Renal pelvis (tissue), 12 donors: ENCODE results near the gene GOLGA6L24. TPM values are rescaled to one million over a fixed set of nuclear protein-coding genes. Genes with fewer than 3 reads are reported as not detected.
"Not testable (repeated sequence)": the region's sequence is repeated elsewhere in the genome, so short reads cannot be mapped to it uniquely, and the experiment has no call there.

Experiments used
- DNase-seq: peaks from one replicate; pipeline ENCODE4 v3.0.0-alpha.2; 2013
- long read RNA-seq, 16 experiments: transcript quantifications; one replicate each; lab custom pipeline, GENCODE V29; 2026
- polyA plus RNA-seq, 3 donors: library from polyadenylated mRNA; unstranded; fragments of 120-200 nt; gene quantifications; one replicate each; pipeline ENCODE4 v1.2.1, GENCODE V29; 2013; ENCODE audit not compliant: insufficient read length in 3 of 3

The GOLGA6L24 gene, protein sequence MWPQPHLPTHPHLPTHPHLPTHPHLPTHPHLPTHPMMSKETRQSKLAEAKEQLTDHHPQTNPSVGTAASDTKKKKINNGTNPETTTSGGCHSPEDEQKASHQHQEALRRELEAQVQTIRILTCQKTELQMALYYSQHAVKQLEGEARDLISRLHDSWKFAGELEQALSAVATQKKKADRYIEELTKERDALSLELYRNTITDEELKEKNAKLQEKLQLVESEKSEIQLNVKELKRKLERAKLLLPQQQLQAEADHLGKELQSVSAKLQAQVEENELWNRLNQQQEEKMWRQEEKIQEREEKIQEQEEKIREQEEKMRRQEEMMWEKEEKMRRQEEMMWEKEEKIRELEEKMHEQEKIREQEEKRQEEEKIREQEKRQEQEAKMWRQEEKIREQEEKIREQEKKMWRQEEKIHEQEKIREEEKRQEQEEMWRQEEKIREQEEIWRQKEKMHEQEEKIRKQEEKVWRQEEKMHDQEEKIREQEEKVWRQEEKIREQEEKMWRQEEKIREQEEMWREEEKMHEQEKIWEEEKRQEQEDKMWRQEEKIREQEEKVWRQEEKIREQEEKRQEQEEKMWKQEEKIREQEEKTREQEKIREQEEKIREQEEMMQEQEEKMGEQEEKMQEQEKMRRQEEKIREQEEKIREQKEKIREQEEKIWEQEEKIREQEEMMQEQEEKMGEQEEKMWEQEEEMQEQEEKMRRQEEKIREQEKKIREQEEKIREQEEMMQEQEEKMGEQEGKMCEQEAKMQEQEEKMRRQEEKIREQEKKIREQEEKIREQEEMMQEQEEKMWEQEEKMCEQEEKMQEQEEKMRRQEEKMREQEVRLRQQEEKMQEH
- not detected for polyA plus RNA-seq
- long read RNA-seq, donor 1 = 0 reads
- long read RNA-seq, donor 2 = 0 reads
- long read RNA-seq, donor 3 = 0 reads
- long read RNA-seq, donor 4 = 0 reads
- long read RNA-seq, donor 5 = 0 reads
- long read RNA-seq, donor 6 = 0 reads
- long read RNA-seq, donor 7 = 0 reads
- long read RNA-seq, donor 8 = 0 reads
- long read RNA-seq, donor 9 = 0 reads
- long read RNA-seq, donor 10 = 0 reads
- long read RNA-seq, donor 11 = 0 reads
- long read RNA-seq, donor 12 = 0 reads
- long read RNA-seq, donor 13 = 0 reads
- long read RNA-seq, donor 14 = 0 reads
- long read RNA-seq, donor 15 = 0 reads
- long read RNA-seq, donor 16 = 0 reads

DNA sequence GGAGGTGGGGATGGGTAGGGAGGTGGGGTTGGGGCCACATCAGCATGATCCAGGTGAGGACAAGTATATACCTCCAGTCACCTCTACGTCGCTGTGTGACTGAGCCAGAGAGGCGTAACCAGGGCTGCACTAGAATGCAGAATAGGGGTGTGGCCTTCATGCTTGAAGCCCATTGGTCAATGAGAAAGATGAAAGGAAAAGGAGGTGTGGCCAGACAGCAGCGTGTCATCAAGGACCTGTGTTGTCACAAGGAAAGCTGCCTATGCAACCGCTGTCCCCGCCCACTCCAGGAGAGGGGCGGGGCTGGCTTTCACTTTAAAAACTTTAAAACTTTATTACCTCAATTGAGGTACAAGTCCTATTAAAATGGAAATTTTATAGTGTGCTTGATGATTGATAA lies at the start of gene GOLGA6L24:
TSS of gene GOLGA6L24 (minus strand) at position 101 of the 400 bp plus-strand sequence. CDS start at position 40, 61 bp downstream.
- not testable (repeated sequence) for DNase-seq

DNA sequence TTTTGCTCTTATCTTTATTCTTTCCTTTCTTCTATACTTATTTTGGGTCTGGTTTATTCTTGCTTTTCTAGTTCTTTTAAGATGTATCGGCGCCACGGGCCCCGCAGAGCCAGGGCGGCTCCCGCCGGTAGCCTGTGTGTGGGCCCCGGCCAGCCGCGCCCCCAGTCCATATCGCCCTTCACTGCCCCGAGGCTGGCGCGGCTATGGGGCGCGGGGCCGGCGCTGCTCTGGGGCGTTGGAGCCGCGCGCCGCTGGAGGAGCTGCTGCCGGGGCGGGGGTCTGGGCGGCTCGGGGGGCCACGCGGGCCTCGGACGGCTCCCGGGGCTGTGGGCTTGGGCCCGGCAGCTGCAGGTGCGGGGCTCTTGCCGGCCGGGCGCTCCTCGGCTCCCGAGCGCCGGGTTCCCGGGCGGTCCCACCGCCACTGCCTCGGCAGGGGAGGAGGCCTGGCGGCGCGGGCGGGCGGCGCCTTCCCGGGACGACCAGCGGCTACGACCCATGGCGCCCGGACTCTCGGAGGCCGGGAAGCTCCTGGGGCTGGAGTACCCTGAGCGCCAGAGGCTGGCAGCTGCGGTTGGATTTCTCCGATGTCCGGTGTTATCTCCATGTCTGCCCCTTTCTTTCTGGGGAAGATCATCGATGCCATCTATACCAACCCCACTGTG lies 45.0 kb upstream of the GOLGA6L24 start:
- DNase-seq = not testable (repeated sequence)

DNA sequence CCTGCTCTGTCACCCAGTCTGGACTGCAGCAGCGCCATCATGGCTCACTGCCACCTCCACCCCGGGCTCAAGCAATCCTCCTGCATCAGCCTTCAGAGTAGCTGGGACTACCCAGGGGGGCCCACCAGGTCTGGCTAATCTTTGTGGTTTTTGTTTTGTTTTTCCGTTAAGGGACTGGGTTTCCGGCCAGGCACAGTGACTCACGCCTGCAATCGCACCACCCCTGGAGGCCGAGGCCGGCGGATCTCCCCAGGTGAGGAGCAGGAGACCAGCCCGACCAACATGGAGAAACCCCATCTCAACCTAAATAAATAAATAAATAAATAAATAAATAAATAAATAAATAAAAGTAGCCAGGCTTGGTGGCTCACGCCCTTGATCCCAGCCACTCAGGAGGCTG lies 38.1 kb upstream of the GOLGA6L24 start:
- DNase-seq = not testable (repeated sequence)

- DNase-seq = not testable (repeated sequence)
Observed at GRCh38 chr15:28380053-28380452, 22.2 kb upstream of the GOLGA6L24 start.

DNA sequence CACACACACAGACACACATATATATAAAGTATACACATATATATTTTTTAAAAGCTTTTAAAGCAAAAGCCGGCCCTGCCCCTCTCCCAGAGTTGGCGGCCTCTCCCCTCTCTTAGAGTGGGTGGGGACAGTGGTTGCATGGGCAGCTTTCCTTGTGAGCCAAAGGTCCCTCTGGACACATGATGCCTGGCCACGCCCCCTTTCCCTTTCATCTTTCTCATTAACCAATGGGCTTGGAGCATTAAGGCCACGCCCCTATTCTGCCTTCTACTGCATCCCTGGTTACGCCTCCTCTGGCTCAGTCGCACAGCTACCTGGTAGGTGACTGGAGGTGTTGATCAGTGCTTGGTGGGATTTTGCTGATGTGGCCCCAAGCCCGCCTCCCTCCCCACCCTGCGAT lies 20.5 kb upstream of the GOLGA6L24 start, which contains the start of gene GOLGA8F:
TSS of gene GOLGA8F (plus strand) at position 301 of the 400 bp plus-strand sequence. CDS start at position 399, 98 bp downstream.
- DNase-seq = not testable (repeated sequence)

GRCh38 chr15:28365502-28365901 lies 7.6 kb upstream of the GOLGA6L24 start:
- DNase-seq = not testable (repeated sequence)

DNA sequence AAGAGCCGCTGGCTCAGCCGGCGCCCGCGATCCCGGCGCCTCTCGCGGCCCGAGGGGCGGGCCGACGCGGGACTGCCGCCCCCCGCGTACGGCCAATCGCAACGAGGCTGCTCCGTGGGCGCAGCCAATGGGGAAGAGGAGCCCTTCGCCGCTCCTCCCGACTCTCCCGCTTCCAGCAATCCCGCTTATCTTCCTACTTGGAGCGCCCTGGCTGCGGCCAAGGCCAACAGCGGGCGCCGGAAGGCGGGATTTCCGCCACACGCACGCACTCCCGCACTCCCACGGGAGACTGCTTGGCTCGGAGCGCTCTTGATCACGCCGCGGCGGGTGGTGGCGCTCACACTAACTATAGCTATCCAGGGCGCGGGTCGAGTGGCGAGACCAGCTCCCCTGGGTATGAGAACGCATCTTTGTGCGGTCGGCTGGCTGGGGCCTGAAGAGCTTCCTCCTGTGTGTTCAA lies 35.7 kb downstream of the GOLGA6L24 start, which contains the start of gene HERC2:
TSS of gene HERC2 (minus strand) at position 51 of the 460 bp plus-strand sequence. CDS start 746 bp downstream, outside the sequence.
- not testable (repeated sequence) for DNase-seq

DNA sequence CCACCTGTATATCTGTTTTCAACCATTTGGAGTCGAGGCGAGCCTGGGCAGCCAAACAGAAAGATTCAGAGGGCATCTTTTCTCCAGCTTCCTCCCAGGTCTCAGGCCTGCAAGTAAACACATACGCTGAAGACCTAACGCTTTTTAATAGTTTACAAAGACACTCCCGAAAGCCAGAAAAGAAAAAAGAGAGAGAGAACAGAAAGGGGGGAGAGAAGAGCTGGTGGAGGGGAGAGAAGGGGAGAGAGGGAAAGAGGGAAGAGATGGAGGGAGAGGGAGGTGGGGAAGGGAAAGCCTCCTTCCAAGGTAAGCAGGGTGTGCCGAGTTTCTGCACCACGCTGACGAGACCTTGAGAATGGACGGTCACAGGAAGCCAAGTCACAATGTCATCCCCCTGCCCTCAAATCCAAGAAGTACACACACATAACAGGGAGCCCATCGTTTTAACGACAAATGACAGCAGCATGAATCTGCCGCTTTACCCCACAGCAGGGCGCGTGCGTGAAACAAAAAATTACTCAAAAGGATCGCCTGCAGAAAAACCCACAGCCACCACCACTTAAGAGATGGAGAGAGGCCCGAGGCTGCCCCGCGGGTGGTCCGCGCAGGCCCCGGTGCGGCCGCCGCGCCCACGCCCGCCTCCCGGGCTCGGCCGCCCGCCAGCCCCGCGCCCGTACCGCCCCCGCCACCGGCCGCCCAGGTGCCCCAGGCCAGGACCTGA lies 36.4 kb downstream of the GOLGA6L24 start:
- DNase-seq = not testable (repeated sequence)

DNA sequence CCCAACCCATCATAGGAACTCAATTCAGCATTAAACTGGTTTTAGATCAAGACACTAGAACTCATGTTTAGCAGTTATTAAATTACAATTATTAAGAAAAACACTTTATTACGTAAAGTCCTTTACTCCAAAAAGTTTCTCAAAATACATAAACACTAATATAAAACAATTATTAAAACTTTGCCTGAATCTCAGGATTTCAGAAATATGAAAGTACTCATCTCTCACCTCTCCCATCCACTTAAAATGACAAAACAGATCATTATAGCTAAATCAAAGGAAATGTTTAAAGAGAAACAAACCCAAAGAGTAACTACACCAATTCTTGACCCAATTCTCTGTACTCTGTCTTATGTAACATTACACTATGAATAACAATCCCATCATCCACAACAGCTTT lies 38.2 kb downstream of the GOLGA6L24 start:
- not testable (repeated sequence) for DNase-seq

DNA sequence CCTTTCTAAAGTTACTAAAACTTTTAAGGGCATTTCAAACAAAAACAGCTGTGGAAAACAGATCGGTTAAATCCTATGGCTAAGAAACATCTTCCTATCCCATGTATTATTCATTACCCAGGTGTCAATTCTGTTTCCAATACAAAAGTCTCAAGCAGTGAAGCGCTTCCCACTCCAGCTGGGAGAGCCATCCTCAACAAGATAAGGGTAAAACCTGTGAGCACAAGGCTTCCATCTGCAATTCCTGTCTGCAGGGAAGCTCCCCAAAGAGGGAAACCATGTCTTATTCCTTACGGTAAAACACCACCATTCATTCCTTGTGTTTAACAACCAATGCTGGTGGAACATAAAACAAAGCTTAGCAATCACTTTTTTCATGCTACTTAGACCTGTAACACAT lies 39.1 kb downstream of the GOLGA6L24 start:
- DNase-seq = not testable (repeated sequence)

DNA sequence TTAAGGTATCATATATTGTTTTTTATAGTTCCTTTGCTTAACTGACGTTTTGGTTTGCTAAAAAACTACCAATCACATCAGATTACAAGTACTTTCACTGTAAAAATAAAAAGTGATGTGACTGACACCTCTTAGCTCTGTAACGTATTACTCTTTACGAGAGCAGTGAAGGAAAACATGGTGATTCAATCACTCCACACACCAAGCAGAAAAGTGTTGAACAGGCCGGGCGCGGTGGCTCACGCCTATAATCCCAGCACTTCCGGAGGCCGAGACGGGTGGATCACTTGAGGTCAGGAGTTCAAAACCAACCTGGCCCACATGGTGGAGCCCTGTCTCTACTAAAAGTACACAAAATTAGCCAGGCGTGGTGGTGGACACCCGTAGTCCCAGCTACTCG lies 39.8 kb downstream of the GOLGA6L24 start:
- not testable (repeated sequence) for DNase-seq

DNA sequence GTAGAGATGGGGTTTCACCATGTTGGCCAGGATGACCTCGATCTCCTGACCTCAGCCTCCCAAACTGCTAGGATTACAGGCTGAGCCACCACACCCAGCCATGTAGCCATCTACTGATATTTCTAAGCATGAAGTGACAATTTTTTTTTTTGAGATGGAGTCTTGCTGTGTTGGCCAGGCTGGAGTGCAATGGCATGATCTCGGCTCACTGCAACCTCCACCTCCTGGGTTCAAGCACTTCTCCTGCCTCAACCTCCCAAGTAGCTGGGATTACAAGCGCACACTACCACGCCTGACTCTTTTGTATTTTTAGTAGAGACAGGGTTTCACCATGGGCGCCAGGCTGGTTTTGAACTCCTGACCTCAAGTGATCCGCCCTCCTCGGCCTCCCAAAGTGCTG lies 40.9 kb downstream of the GOLGA6L24 start:
- not testable (repeated sequence) for DNase-seq

DNA sequence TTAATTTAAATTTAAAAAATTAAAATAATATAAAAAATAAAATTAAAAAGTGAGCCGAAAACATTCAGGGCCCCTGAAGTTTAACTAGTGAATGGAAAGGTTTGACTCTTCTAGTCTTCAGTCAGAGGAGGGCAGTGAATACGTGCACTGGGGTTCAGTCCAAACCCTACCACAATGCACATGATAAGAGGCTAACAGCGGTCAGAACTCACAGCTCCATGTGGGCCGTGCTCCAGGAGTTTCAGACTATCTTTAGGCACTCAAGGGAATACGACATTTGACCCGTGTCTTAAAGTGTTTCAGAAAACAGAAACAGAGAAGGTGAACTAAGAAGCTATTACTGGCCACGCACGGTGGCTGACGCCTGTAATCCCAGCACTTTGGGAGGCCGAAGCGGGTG lies 47.4 kb downstream of the GOLGA6L24 start:
- DNase-seq = not testable (repeated sequence)

- not testable (repeated sequence) for DNase-seq
Observed at GRCh38 chr15:28308718-28309117, 49.2 kb downstream of the GOLGA6L24 start.

Other genes with a start within 250 kb of the GOLGA6L24 start
- gene HERC2, start 35.9 kb downstream of the GOLGA6L24 start, polyA plus RNA-seq = 10 to 100 TPM; 48.7 to 73.3 (median 61.2) TPM
- under 1 TPM in 1 of 3 donors, not detected in 2; 0.01 TPM for gene GOLGA8F, start 20.6 kb upstream of the GOLGA6L24 start, polyA plus RNA-seq
- gene GOLGA8G, start 174.9 kb upstream of the GOLGA6L24 start, polyA plus RNA-seq = under 1 TPM in 2 of 3 donors, not detected in 1; 0.04 to 0.22 TPM
- not detected for gene GOLGA6L25, start 195.5 kb upstream of the GOLGA6L24 start, polyA plus RNA-seq